ENCODE results near the gene GPSM3. TPM values are rescaled to one million over a fixed set of nuclear protein-coding genes. Genes with fewer than 3 reads are reported as not detected.

The GPSM3 gene
- total and polyA plus RNA-seq, 2 donors (not counting 3 experiments of a cell fraction or from before 2014, with no cell fraction given), result 19.5 to 21.6 TPM

DNA sequence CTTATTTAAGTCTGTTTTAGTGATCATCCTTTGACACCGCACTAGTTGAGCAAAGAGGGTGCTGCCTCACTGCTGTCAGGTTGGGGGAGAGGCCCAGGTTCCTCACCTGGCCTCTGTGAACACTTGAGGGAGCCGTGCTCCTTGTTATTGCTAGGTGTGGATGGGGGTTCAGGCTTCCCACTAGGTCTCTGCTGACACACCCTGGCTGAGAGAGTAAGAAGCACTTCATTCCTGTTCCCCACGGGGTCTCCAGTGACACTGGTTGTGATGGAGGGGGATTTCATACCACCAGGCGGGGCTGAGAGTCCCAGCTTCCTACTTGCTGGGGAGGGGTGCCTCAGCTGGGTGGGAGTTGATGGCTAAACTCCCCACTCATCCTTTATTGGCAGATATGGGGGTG, 42.5 kb upstream of the GPSM3 start:
- H4K20me1 ChIP-seq (replicated peaks; ENCODE audit: control insufficient read depth, extremely low read depth, insufficient read depth, low read length), result no peaks in the 10 kb centered on the region
- H2AFZ ChIP-seq (ENCODE audit: low read depth, low read length), result peak overlapping the region; percentile 84
- H3K79me2 ChIP-seq (ENCODE audit: control insufficient read depth, insufficient read depth, low read length), result no peaks in the 10 kb centered on the region
- H3K9ac ChIP-seq (replicated peaks; ENCODE audit: extremely low read depth, insufficient read depth, low read length), result no peak overlapping the region
- H3K4me1 ChIP-seq (ENCODE audit: control insufficient read depth, extremely low read depth, insufficient read depth, low read length), result peaks cover 11% of the 10 kb centered on the region
- dilution Hi-C loops (cut with MboI; ENCODE audit: extremely low pct_ligation_motif_present, low sequenced_read_pairs) (no loop called here), intact Hi-C loops (cut with micrococcal nuclease) (no loop called here)
- H3K4me3 ChIP-seq (replicated peaks in 1 of 3; ENCODE audit: insufficient read depth in 1 of 3, low read depth in 1 of 3, low read length in 3 of 3), result no peak overlapping the region
- DNase-seq (ENCODE audit: low read depth, low spot score), result peak; percentile 23
- no peak for FAIRE-seq
- TF ChIP-seq, protein P1, sequence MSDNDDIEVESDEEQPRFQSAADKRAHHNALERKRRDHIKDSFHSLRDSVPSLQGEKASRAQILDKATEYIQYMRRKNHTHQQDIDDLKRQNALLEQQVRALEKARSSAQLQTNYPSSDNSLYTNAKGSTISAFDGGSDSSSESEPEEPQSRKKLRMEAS (IDR thresholded peaks at IDR 0.05; ENCODE audit: insufficient read depth, insufficient read length), result no peak
- TF ChIP-seq POLR2AphosphoS5 (IDR thresholded peaks at IDR 0.05; ENCODE audit: insufficient read depth, low read depth, low read length) (no peak), JUN (IDR thresholded peaks at IDR 0.05; ENCODE audit: borderline replicate concordance, insufficient read depth, insufficient read length, low read depth) (no peak)
- TF ChIP-seq, protein P2, sequence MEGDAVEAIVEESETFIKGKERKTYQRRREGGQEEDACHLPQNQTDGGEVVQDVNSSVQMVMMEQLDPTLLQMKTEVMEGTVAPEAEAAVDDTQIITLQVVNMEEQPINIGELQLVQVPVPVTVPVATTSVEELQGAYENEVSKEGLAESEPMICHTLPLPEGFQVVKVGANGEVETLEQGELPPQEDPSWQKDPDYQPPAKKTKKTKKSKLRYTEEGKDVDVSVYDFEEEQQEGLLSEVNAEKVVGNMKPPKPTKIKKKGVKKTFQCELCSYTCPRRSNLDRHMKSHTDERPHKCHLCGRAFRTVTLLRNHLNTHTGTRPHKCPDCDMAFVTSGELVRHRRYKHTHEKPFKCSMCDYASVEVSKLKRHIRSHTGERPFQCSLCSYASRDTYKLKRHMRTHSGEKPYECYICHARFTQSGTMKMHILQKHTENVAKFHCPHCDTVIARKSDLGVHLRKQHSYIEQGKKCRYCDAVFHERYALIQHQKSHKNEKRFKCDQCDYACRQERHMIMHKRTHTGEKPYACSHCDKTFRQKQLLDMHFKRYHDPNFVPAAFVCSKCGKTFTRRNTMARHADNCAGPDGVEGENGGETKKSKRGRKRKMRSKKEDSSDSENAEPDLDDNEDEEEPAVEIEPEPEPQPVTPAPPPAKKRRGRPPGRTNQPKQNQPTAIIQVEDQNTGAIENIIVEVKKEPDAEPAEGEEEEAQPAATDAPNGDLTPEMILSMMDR (IDR thresholded peaks at IDR 0.05; ENCODE audit: extremely low read depth in 1 of 2, insufficient read depth in 1 of 2, low read depth in 1 of 2, low read length in 2 of 2), result no peak
- no TSS peak for BruUV-seq (replicated peaks)
- H3K9me3 ChIP-seq (replicated peaks; ENCODE audit: control insufficient read depth, insufficient read depth, low read length), result no peaks in the 10 kb centered on the region
- CTCF ChIA-PET, result interaction anchor here (0.9 to 1.2 kb wide), 3 partner anchors 11 to 465 kb away, joined by 3 to 4 read pairs (median 3); no protein-coding TSS in a partner anchor
- H3K27ac ChIP-seq (ENCODE audit: insufficient read depth, low read depth, low read length), result peak overlapping the region; percentile 58
- no peaks in the 10 kb centered on the region for H3K36me3 ChIP-seq (ENCODE audit: control insufficient read depth in 2 of 2, extremely low read depth in 1 of 2, insufficient read depth in 2 of 2, low read length in 2 of 2)
- POLR2A ChIA-PET, result no interaction called here
- peak overlapping the region; percentile 42 for H3K4me2 ChIP-seq (ENCODE audit: insufficient read depth, low read length)
- no peaks in the 10 kb centered on the region for H3K27me3 ChIP-seq (ENCODE audit: control insufficient read depth in 2 of 2, insufficient read depth in 2 of 2, low read length in 2 of 2)
- no peaks in the 10 kb centered on the region for H3K9me1 ChIP-seq (replicated peaks; ENCODE audit: control insufficient read depth, extremely low read depth, insufficient read depth, low read length)

DNA sequence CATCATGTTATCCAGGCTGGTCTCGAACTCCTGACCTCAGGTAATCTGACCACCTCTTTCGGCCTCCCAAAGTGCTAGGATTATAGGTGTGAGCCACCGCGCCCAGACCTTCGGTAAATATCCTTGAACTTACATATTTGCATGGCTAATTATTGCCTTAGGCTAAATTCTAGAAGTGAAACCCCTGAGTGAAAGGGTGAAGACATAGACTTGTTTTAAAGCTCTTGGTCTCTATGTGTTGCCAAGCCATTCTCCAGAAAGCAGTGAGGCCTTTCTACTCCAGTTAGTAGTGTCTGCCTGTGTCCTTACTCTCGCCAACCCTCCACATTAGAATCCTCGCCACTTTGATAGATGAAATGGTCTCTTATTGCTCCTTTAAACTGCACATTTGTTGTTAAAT, 34.0 kb upstream of the GPSM3 start:
- no peak for TF ChIP-seq JUN (IDR thresholded peaks at IDR 0.05; ENCODE audit: borderline replicate concordance, insufficient read depth, insufficient read length, low read depth)
- no peak for TF ChIP-seq EZH2 (IDR thresholded peaks at IDR 0.05; ENCODE audit: borderline replicate concordance, low read depth, low read length, severe bottlenecking)

More for the DNA sequence above, 34.0 kb upstream of the GPSM3 start:
- no peak overlapping the region for H2AFZ ChIP-seq (ENCODE audit: low read depth, low read length)
- ChIA-PET CTCF (no interaction called here), POLR2A (no interaction called here)
- H3K4me3 ChIP-seq (replicated peaks in 1 of 3; ENCODE audit: insufficient read depth in 1 of 3, low read depth in 1 of 3, low read length in 3 of 3), result no peak overlapping the region
- H3K27me3 ChIP-seq (ENCODE audit: control insufficient read depth in 2 of 2, insufficient read depth in 2 of 2, low read length in 2 of 2), result no peaks in the 10 kb centered on the region
- H3K36me3 ChIP-seq (ENCODE audit: control insufficient read depth in 2 of 2, extremely low read depth in 1 of 2, insufficient read depth in 2 of 2, low read length in 2 of 2), result peaks cover 0 to 4% of the 10 kb centered on the region in 2 experiments
- H3K4me1 ChIP-seq (ENCODE audit: control insufficient read depth, extremely low read depth, insufficient read depth, low read length), result peaks cover 25% of the 10 kb centered on the region
- no peak overlapping the region for H3K27ac ChIP-seq (ENCODE audit: insufficient read depth, low read depth, low read length)
- no peaks in the 10 kb centered on the region for H4K20me1 ChIP-seq (replicated peaks; ENCODE audit: control insufficient read depth, extremely low read depth, insufficient read depth, low read length)
- no peaks in the 10 kb centered on the region for H3K9me1 ChIP-seq (replicated peaks; ENCODE audit: control insufficient read depth, extremely low read depth, insufficient read depth, low read length)
- H3K9ac ChIP-seq (replicated peaks; ENCODE audit: extremely low read depth, insufficient read depth, low read length), result no peak overlapping the region
- intact Hi-C loops (cut with micrococcal nuclease), result no loop called here
- H3K9me3 ChIP-seq (replicated peaks; ENCODE audit: control insufficient read depth, insufficient read depth, low read length), result no peaks in the 10 kb centered on the region
- no peak overlapping the region for H3K4me2 ChIP-seq (ENCODE audit: insufficient read depth, low read length)
- H3K79me2 ChIP-seq (ENCODE audit: control insufficient read depth, insufficient read depth, low read length), result peaks cover 2% of the 10 kb centered on the region
- no TSS peak for BruUV-seq (replicated peaks)
- FAIRE-seq (no peak), DNase-seq (ENCODE audit: low read depth, low spot score) (no peak)
- dilution Hi-C loops (cut with MboI; ENCODE audit: extremely low pct_ligation_motif_present, low sequenced_read_pairs), result no loop called here
